OCI-LY1 (cell line): ENCODE data around the gene KCNMA1.

Experiments used
- EZH2 ChIP-seq: fragments of 200-600 bp; sonication (generic), shearing (Covaris generic); IDR thresholded peaks from 2 replicates; pipeline ENCODE4 v1.8.0; 2017; ENCODE audit warnings: borderline replicate concordance, mixed run types, mild to moderate bottlenecking, antibody characterized with exemption, low read length, moderate library complexity, mixed read lengths
- TF ChIP-seq, protein P1 (sequence below): fragments of 200-600 bp; sonication (generic), shearing (Covaris generic); IDR thresholded peaks from 2 replicates; pipeline ENCODE4 v1.5.1; 2017; ENCODE audit warnings: mild to moderate bottlenecking, antibody characterized with exemption, low read length, moderate library complexity, mixed read lengths

DNA sequence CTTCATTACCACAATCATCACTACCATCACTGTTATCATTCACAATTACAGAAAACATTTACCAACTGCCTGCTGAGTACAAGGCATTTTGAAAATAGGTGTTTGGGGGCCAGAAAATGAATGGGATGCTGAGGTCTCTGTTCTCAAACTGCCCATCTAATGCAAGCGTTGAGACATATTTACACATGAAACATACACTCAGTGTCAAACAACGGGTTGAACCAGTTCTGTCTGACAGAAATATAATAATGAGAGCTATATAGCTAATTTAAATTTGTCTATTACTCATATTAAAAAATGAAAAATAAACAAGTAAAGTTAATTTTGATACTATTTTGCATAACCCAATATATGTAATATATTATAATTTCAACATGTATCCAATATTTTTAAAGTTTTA lies 303.1 kb downstream of the KCNMA1 start:
- TF ChIP-seq, protein P1, sequence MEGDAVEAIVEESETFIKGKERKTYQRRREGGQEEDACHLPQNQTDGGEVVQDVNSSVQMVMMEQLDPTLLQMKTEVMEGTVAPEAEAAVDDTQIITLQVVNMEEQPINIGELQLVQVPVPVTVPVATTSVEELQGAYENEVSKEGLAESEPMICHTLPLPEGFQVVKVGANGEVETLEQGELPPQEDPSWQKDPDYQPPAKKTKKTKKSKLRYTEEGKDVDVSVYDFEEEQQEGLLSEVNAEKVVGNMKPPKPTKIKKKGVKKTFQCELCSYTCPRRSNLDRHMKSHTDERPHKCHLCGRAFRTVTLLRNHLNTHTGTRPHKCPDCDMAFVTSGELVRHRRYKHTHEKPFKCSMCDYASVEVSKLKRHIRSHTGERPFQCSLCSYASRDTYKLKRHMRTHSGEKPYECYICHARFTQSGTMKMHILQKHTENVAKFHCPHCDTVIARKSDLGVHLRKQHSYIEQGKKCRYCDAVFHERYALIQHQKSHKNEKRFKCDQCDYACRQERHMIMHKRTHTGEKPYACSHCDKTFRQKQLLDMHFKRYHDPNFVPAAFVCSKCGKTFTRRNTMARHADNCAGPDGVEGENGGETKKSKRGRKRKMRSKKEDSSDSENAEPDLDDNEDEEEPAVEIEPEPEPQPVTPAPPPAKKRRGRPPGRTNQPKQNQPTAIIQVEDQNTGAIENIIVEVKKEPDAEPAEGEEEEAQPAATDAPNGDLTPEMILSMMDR = no peak
- no peak for TF ChIP-seq EZH2
